Stimulated activated CD4-positive, alpha-beta T cell treated with anti-CD3 and anti-CD28 coated beads, Interleukin-4, amount 100 ng/mL, for 48 hours (primary cell): Measurements from ENCODE around the gene STYXL1.
A peak's percentile ranks its signal among the peaks of the same experiment; 100 is the strongest.
"Not testable (repeated sequence)": the region's sequence is repeated elsewhere in the genome, so short reads cannot be mapped to it uniquely, and the experiment has no call there.

Experiments
- DNase-seq, 2 donors: peaks; one replicate each; pipeline ENCODE4 v3.0.0-alpha.2; 2020; ENCODE audit warnings: low read depth in 2 of 2

The STYXL1 gene

DNA sequence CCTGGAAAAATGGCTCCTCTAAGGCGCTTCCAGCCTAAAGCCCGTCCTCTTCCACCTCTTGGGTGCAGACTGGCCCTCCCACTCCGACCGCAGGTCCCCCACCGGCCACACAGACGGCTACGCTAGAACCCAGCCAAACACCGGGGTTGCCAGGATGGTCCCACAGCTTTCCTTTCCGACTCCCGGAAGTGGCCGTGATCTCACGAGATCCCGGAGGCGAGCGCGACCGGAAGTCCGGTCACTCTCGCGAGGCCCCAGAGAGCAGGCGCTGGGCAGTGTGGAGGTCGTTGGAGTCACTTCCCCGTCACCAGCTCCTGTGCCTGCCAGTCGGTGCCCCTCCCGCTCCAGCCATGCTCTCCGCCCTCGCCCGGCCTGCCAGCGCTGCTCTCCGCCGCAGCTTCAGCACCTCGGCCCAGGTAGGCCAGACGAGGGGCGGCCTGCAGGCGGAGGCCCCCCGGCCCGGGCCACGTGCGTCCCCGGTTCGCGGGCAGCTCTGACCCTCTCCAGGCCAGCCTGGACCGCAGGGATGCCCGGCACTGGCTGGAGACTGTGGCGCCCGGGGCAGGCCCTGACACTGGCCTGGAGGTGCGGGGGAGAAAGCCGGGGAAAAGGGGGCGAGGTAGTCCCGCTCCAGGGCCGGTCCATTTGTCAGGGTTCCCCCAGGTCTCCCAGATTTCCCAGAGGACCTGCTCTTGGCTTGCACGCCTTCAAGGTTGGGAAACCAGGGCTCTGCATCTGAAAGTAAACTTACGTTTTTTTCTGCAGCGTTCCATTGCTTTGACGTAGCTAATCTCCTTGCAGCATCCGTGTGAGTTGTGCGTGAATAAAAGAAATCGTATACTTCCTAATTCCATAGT is at the start of gene STYXL1, which contains the start of gene MDH2:
STYXL1 (minus strand) TSS at position 190 of the 857 bp plus-strand sequence. CDS start 17,477 bp downstream, outside the sequence.
MDH2 (plus strand) TSS at position 296 of the 857 bp plus-strand sequence; CDS start at position 351, 55 bp downstream.
- DNase-seq, result peak; percentile 84 to 89

DNA sequence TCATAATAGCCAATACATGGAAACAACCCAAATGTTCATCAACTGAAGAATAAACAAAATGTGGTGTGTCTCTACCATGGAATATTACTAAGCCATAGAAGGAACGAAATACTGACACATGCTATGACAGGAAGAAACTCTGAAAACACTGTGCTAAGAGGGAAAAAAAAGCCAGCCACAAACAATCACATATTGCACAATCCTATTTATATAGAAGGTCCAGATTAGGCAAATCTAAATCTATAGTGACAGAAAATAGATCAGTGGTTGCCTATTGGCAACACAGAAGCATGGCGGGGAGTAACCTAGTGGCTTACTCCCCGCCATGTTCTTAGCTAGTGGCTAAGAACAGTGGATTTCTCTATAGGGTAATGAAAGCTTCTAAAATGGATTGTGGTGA is 48.1 kb upstream of the STYXL1 start:
- DNase-seq, result no peak

GRCh38 chr7:76094326-76094725 is 46.5 kb upstream of the STYXL1 start:
- not testable (repeated sequence) for DNase-seq

DNA sequence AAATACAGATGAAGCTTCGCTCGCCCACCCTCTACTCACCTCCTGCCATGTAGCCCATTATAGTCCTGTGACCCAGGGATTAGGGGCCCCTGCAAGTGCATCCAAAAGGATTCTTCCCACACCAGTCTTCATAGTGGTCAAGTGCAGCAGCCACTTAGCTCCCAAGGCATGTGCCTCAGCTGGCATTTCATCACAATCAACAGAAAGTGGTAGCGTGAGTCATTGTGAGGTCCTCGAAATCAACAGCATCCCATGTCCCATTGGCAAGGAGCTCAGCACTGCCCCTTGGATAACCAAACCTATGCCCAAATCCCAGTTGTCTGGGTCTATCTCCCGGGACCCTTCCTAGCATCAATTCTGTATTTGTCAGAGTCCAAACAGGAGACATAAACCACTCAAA is 45.7 kb upstream of the STYXL1 start:
- not testable (repeated sequence) for DNase-seq

DNA sequence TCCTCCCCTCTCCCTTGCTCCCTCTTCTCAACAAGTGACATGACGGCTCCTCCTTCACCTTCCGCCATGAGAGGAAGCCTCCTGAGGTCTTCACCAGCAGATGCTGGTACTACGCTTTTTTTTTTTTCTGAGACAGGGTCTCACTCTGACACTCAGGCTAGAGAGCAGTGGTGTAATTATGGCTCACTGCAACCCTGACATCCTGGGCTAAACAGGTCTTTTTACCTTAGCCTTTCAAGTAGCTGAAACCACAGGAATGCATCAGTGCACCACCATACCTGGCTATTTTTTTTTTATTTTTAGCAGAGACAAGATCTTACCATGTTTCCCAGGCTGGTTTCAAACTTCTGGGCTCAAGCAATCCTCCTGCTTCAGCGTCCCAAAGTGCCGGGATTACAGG is 43.7 kb upstream of the STYXL1 start:
- no peak for DNase-seq

- DNase-seq, result no peak
Measured at GRCh38 chr7:76089865-76090475, 42.2 kb upstream of the STYXL1 start.

- DNase-seq, result not testable (repeated sequence)
Measured at GRCh38 chr7:76087362-76087791, 39.6 kb upstream of the STYXL1 start.

GRCh38 chr7:76086070-76086469 is 38.3 kb upstream of the STYXL1 start:
- DNase-seq, result no peak

GRCh38 chr7:76084115-76084514 is 36.3 kb upstream of the STYXL1 start:
- not testable (repeated sequence) for DNase-seq

DNA sequence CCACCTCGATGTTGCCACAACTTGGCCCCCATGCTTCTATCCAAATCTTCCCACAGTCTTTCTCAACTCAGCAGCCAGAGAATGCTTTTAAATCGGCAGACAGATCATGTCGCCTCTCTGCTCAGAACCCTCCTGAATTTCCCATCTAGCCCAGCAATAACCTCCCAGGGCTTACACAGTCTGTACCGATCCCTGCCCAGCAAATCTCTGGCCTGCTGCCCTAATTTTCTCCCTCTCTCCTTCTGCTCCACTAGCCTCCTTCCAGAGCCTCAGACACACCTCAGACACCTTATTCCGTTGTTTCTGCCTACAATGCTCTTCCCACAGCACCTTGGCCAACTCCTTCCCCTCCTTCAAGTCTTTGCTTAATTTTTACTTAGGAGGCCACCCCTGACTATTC is 32.4 kb upstream of the STYXL1 start:
- no peak for DNase-seq

DNA sequence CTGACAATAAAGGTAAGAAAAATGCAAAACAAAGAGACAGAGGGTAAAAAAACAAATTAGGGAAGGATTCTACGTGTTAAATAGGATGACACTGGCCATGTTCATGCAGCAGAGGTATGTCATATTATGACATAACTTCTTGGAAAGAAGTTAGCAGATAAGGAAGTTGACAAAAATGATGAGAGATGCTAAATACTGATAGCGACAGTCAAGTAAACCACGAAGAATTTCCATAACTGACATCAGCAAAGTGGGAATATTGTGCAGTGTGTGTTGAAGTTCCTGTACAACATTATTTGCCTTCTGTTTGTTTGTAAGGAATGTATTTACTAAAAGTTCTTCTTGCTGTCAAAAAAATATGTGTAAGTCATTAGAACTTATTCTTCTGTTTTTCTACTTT is 29.6 kb upstream of the STYXL1 start:
- DNase-seq, result no peak

DNA sequence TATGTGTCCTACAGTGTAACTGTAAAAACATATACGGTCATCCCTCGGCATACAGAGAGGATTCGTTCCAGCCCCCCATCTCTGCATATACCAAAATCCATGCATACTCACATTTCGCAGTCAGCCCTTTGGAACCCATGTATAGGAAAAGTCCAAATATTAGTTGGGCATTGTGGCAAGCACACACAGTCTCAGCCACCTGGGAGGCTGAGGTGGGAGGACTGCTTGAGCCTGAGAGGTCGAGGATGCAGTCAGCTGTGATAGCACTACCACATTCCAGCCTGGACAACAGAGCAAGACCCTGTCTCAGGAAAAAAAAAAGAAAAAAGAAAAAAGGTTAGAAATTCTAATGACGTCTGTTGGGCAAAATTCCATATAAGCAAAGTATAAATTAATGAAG is 29.2 kb upstream of the STYXL1 start:
- no peak for DNase-seq

DNA sequence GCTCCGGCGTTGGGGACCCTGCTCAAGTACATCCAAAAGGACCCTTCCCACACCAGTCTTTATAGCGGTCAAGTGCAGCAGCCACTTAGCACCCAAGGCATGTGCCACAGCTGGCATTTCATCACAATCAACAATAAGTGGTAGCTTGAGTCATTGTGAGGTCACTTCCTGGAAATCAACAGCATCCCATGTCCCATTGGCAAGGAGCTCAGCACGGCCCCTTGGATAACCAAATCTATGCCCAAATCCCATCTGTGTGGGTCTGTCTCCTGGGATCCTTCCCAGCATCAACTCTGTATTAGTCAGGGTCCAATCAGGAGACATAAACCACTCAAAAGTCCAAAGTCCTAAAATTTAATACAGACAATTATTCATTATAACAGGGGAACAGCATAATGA is 27.2 kb upstream of the STYXL1 start:
- no peak for DNase-seq

GRCh38 chr7:76074306-76074971 is 26.6 kb upstream of the STYXL1 start:
- DNase-seq, result no peak

DNA sequence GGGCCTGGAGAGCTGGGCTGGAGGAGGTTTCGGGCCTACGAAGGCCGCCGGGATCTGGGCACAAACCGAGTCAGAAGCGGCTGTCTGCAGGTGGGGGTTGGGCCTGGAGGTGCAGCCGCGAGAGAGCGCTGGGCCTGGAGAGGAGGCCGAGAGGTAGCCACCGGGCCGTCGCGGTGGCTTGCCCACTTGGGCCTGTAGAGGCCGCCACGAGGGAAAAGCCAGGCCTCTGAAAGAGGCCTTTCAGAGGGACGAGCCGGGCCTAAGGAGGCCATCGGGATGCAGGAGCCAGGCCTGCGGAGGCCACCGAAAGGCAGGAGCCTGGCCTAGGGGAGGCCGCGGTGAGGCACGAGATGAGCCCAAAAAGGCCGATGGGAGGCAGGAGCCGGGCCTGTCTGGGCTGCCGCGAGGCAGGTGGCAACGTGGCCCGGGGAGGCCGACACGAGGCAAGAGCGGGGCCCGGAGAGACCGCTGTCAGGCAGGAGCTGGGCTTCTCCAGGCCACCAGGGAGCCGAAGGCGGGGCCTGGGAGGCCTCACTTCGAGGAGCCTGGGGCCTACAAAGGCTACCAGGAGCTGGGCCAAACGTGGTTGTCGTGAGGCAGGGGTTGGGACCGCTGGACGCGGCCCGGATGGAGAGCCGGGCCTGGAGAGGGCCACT is 25.7 kb upstream of the STYXL1 start:
- no peak for DNase-seq

DNA sequence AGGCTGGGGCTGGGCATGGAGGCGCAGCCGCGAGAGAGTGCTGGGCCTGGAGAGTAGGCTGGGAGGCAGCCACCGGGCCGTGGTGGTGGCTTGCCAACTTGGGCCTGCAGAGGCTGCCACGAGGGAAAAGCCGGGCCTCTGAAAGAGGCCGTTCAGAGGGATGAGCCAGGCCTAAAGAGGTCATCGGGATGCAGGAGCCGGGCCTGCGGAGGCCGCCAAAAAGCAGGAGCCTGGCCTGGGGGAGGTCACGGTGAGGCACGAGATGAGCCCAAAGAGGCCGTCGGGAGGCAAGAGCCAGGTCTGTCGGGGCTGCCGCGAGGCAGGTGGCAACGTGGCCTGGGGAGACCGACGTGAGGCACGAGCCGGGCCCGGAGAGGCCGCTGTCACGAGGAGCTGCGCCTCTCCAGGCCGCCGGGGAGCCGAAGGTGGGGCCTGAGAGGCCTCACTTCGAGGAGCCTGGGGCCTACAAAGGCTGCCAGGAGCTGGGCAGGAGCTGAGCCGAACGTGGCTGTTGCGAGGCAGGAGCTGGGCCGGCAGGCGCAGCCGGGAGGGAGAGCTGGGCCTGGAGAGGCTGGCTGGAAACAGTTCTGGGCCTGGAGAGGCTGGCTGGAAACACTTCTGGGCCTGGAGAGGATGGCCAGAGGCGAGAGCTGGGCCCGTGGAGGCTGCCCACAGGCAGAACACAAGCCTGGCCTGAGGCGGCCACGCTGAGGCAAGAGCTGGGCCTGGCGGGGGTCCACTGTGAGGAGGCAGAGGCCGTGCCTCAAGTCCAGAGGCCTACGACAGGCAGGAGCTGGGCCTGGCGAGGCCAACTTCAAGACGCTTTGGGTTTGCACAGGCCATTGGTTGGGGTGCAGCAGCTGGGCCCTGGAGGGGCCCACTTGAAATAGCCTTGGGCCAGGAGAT is 24.7 kb upstream of the STYXL1 start:
- DNase-seq, result no peak

GRCh38 chr7:76071316-76072242 is 23.8 kb upstream of the STYXL1 start:
- no peak for DNase-seq

GRCh38 chr7:76069238-76069638 is 21.4 kb upstream of the STYXL1 start:
- no peak for DNase-seq

DNA sequence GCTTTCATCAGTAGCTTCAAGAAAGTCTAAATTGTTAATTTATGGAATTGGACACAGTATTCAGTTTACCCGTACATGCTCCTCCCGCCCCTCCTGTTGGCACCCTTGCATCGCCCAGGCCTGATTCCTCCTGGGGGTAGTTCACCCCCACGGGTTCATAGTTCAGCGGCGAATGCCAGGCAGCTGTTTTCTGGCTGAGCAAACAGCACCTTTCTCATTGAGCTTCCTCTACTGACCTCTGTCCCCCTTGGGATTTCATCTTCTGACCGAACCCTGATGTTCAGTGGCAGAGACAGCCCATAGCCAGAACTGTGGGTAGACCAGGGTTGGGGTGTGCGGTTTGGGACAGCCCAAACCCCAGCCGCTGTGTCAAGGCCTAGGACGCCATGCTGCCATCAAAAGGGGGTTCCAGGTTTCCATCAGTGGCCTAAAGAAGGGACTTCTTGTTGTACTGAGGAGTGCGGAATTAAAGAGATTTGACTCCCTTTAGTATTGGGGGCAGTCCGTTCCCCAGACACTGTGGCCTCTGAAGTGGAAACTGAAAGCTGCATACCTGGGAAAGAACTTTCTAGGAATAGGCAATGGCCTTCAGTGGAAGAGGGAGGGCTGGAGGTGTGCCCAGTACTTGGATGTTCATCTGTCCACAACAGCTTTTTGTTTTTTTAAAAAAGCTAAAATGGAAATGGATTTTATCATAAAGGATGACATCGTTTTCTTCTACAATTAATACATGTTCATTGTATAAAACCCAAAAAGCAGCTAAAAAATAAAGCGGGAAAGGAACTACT is 19.1 kb upstream of the STYXL1 start:
- DNase-seq, result no peak
